Measurements from ENCODE around the gene CHST5. TPM values are rescaled to one million over a fixed set of nuclear protein-coding genes. Genes with fewer than 3 reads are reported as not detected.

CHST5 gene
- 0.08 TPM in 1 of 2 replicates, not detected in the other for total RNA-seq

GRCh38 chr16:75535901-75536300 lies at the start of gene CHST5:
Gene CHST5, minus strand, starts transcription at chr16:75536108. Its CDS starts 5,724 bp downstream, at chr16:75530384.

GRCh38 chr16:75566040-75566757 lies 30.3 kb upstream of the CHST5 start, which contains the start of gene GABARAPL2:
Gene GABARAPL2, plus strand, starts transcription at chr16:75566379. Its CDS starts 108 bp downstream, at chr16:75566487.

GRCh38 chr16:75555707-75556430 lies 20.0 kb upstream of the CHST5 start, which contains the start of gene TMEM231:
Gene TMEM231, minus strand, starts transcription at chr16:75556252. Its CDS starts 43 bp downstream, at chr16:75556209.

GRCh38 chr16:75495076-75495674 lies 40.7 kb downstream of the CHST5 start, which contains the start of gene CHST6:
Gene CHST6, minus strand, starts transcription at chr16:75495441. Its CDS starts 15,613 bp downstream, at chr16:75479828.

Other genes starting within 250 kb of the CHST5 start
- 37.4 and 46.0 TPM in 2 replicates for gene CFDP1, start 102.6 kb downstream of the CHST5 start, total RNA-seq
- gene TMEM170A, start 71.4 kb downstream of the CHST5 start, total RNA-seq = 14.7 and 16.4 TPM in 2 replicates
- gene CHST6, start 40.7 kb downstream of the CHST5 start, total RNA-seq = 1.1 and 3.0 TPM in 2 replicates
- 5.3 and 9.3 TPM in 2 replicates for gene TMEM231, start 20.1 kb upstream of the CHST5 start, total RNA-seq
- gene GABARAPL2, start 30.3 kb upstream of the CHST5 start, total RNA-seq = 49.1 and 51.5 TPM in 2 replicates
- 32.0 and 41.5 TPM in 2 replicates for gene ADAT1, start 87.2 kb upstream of the CHST5 start, total RNA-seq
- gene KARS1, start 111.6 kb upstream of the CHST5 start, total RNA-seq = 172 and 260 TPM in 2 replicates
- 38.3 and 38.9 TPM in 2 replicates for gene TERF2IP, start 111.7 kb upstream of the CHST5 start, total RNA-seq
- gene CPHXL2, start 140.9 kb upstream of the CHST5 start, total RNA-seq = not detected in 2 replicates
- gene DUXB, start 165.4 kb upstream of the CHST5 start, total RNA-seq = not detected in 2 replicates
- not detected in 2 replicates for gene CPHXL, start 190.4 kb upstream of the CHST5 start, total RNA-seq